Common myeloid progenitor, CD34-positive (primary cell): ENCODE data around the gene IKZF4.
"Not testable (repeated sequence)": the region's sequence is repeated elsewhere in the genome, so short reads cannot be mapped to it uniquely, and the experiment has no call there.

ENCODE experiments used
- CTCF ChIA-PET: fragments of 350-600 bp; sonication (Branson Sonifier 250); formaldehyde crosslinking; loops from one replicate; lab custom pipeline; 2021; ENCODE audit warnings: antibody characterized with exemption; lab: Charles Lee
- POLR2A ChIA-PET: fragments of 350-600 bp; sonication (Branson Sonifier 250); formaldehyde crosslinking; loops from one replicate; lab custom pipeline; 2021; ENCODE audit warnings: antibody characterized with exemption; lab: Charles Lee
- DNase-seq, 3 donors: peaks; one replicate each; pipeline versions ENCODE4 v3.0.0 to v3.0.0-alpha.2; 2013
- H3K27ac ChIP-seq, 2 experiments: 1 replicate in 1 of 2; 2 replicates in 1 of 2; pipeline ENCODE4 v1.7.0; 2013; ENCODE audit warnings: inconsistent platforms in 2 of 2, low read length in 2 of 2, mild to moderate bottlenecking in 2 of 2, low read depth in 1 of 2, moderate library complexity in 1 of 2; ENCODE audit not compliant: severe bottlenecking in 2 of 2, insufficient read depth in 1 of 2, poor library complexity in 1 of 2
- H3K27me3 ChIP-seq, 5 experiments: replicated peaks in 2 of 5; 1 replicate in 3 of 5; 2 replicates in 2 of 5; pipeline versions ENCODE4 v1.6.1 to v1.7.0; 2013; ENCODE audit warnings: low read length in 4 of 5, mild to moderate bottlenecking in 2 of 5, moderate library complexity in 2 of 5, inconsistent platforms in 1 of 5; ENCODE audit not compliant: insufficient read depth in 5 of 5, control insufficient read depth in 4 of 5
- H3K36me3 ChIP-seq, 4 experiments: 1 replicate in 2 of 4; 2 replicates in 2 of 4; pipeline versions ENCODE4 v1.6.1 to v1.7.0; 2013; ENCODE audit warnings: low read length in 3 of 4, control low read depth in 1 of 4, mild to moderate bottlenecking in 1 of 4; ENCODE audit not compliant: control insufficient read depth in 4 of 4, insufficient read depth in 4 of 4
- H3K4me1 ChIP-seq, 4 experiments: 1 replicate in 3 of 4; 2 replicates in 1 of 4; pipeline versions ENCODE4 v1.6.1 to v1.7.1; 2013; ENCODE audit warnings: low read length in 3 of 4, mild to moderate bottlenecking in 3 of 4, control low read depth in 1 of 4, inconsistent platforms in 1 of 4, moderate library complexity in 1 of 4; ENCODE audit not compliant: control insufficient read depth in 4 of 4, insufficient read depth in 4 of 4; ENCODE audit errors: control extremely low read depth in 1 of 4
- H3K4me3 ChIP-seq, 7 experiments: 1 replicate in 4 of 7; 2 replicates in 3 of 7; pipeline versions ENCODE4 v1.5.1 to v1.7.0; 2013; ENCODE audit warnings: mild to moderate bottlenecking in 7 of 7, low read length in 6 of 7, moderate library complexity in 6 of 7, inconsistent platforms in 2 of 7, low read depth in 2 of 7, control low read depth in 1 of 7; ENCODE audit not compliant: insufficient read depth in 4 of 7, control insufficient read depth in 1 of 7; ENCODE audit errors: extremely low read depth in 1 of 7
- H3K9me3 ChIP-seq, 5 experiments: 1 replicate in 4 of 5; 2 replicates in 1 of 5; pipeline versions ENCODE4 v1.6.1 to v1.7.1; 2013; ENCODE audit warnings: low read length in 4 of 5, mild to moderate bottlenecking in 2 of 5, inconsistent platforms in 1 of 5, low read depth in 1 of 5, moderate library complexity in 1 of 5; ENCODE audit not compliant: control insufficient read depth in 4 of 5, insufficient read depth in 2 of 5; ENCODE audit errors: control extremely low read depth in 1 of 5
- whole genome bisulfite sequencing: methylation state at CpG from one replicate; pipeline ENCODE4 v1.1.5; 2013; ENCODE audit not compliant: insufficient coverage; 5-methylcytosine and 5-hydroxymethylcytosine counted together

The IKZF4 gene

GRCh38 chr12:55978393-55978792 is 42.5 kb upstream of the IKZF4 start:
- ChIA-PET CTCF (interaction anchor here (1.0 kb wide), 1 partner anchor 19 kb away, joined by 3 read pairs; no protein-coding TSS in a partner anchor), POLR2A (no interaction called here)
- H3K27ac ChIP-seq: no peak overlapping the region

DNA sequence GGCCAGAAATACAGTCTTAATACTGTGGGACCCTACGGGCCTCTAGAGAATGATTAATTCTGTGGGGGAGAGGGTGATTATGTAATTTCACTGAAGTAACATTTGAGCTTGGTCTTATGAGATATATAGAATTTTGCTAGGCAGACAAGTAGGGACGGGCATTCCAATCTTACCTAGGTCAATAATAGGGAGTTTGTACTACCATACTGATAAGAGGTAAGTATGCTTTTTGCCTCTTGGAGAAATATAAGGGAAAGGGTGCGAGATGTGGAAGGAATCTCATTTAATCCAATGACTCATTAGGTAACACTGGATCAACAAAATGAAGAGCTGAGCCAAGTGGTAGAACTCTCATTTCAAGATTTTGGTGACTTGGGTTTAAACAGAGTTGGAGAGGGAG is 41.8 kb upstream of the IKZF4 start:
- 100% methylated on average over 1 of the region's 3 CpGs for WGBS
- Histone ChIP-seq H3K9me3 (no peaks in the 10 kb centered on the region), H3K4me3 (no peak overlapping the region), H3K27me3 (no peaks in the 10 kb centered on the region), H3K36me3 (peaks cover 4 to 16% (median 12%) of the 10 kb centered on the region in 4 experiments), H3K27ac (no peak overlapping the region), H3K4me1 (peaks cover 8 to 44% (median 16%) of the 10 kb centered on the region in 4 experiments)
- no peak for DNase-seq
- ChIA-PET POLR2A (no interaction called here), CTCF (interaction anchor here (8.3 kb wide), 1 partner anchor 14 kb away, joined by 70 read pairs; no protein-coding TSS in a partner anchor)

More at GRCh38 chr12:55978393-55978792, 42.5 kb upstream of the IKZF4 start:
- Histone ChIP-seq H3K4me1 (peaks cover 7 to 40% (median 13%) of the 10 kb centered on the region in 4 experiments), H3K9me3 (no peaks in the 10 kb centered on the region), H3K27me3 (no peaks in the 10 kb centered on the region), H3K36me3 (peaks cover 4 to 16% (median 12%) of the 10 kb centered on the region in 4 experiments), H3K4me3 (no peak overlapping the region)
- 100% methylated on average over 7 of the region's 7 CpGs for WGBS
- no peak for DNase-seq

DNA sequence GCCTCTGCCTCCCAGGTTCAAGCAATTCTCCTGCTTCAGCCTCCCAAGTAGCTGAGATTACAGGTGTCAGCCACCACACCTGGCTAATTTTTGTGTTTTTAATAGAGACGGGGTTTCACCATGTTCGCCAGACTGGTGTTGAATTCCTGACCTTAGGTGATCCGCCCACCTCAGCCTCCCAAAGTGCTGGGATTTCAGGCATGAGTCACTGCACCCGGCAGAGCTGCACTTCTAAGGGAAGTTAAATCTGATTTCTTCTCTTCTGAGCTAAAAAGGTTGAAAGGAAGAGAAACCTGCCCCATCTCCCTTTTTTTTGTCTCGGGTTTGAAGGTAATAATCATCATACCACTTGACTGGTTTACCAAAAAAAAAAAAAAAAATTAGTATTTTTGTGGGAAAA is 39.0 kb upstream of the IKZF4 start:
- not testable (repeated sequence) for H3K9me3 ChIP-seq, DNase-seq, H3K27ac ChIP-seq, H3K4me3 ChIP-seq, H3K27me3 ChIP-seq
- POLR2A ChIA-PET: interaction anchor here (0.5 to 0.6 kb wide), 2 partner anchors 30 to 242 kb away, joined by 3 to 8 read pairs; no protein-coding TSS in a partner anchor
- Histone ChIP-seq H3K4me1 (peaks cover 2 to 33% (median 5%) of the 10 kb centered on the region in 4 experiments), H3K36me3 (peaks cover 10 to 32% (median 19%) of the 10 kb centered on the region in 4 experiments)
- WGBS: no CpG with 5 or more reads among the region's 5 CpGs
- CTCF ChIA-PET: interaction anchor here (1.0 to 8.3 kb wide), 6 partner anchors 8 to 59 kb away, joined by 3 to 70 read pairs (median 6); partner anchors contain the start of gene RAB5B

- no peak overlapping the region for H3K4me3 ChIP-seq
- DNase-seq: peak in 2 of 3 donors; percentile 16
- H3K9me3 ChIP-seq: no peaks in the 10 kb centered on the region
- peaks cover 10 to 36% (median 19%) of the 10 kb centered on the region in 4 experiments for H3K36me3 ChIP-seq
- H3K27me3 ChIP-seq: no peaks in the 10 kb centered on the region
- ChIA-PET POLR2A (interaction anchor here (0.6 to 0.7 kb wide), 2 partner anchors 8 to 30 kb away, joined by 3 to 8 read pairs; partner anchors contain the start of gene RAB5B), CTCF (interaction anchor here (0.6 to 8.3 kb wide), 13 partner anchors 7 to 229 kb away, joined by 3 to 70 read pairs (median 4); partner anchors contain the start of gene RAB5B)
- 83% methylated on average over 1 of the region's 3 CpGs for WGBS
- H3K4me1 ChIP-seq: peaks cover 2 to 29% (median 5%) of the 10 kb centered on the region in 4 experiments
- no peak overlapping the region for H3K27ac ChIP-seq
Observed at GRCh38 chr12:55982319-55982936, 38.4 kb upstream of the IKZF4 start.

DNA sequence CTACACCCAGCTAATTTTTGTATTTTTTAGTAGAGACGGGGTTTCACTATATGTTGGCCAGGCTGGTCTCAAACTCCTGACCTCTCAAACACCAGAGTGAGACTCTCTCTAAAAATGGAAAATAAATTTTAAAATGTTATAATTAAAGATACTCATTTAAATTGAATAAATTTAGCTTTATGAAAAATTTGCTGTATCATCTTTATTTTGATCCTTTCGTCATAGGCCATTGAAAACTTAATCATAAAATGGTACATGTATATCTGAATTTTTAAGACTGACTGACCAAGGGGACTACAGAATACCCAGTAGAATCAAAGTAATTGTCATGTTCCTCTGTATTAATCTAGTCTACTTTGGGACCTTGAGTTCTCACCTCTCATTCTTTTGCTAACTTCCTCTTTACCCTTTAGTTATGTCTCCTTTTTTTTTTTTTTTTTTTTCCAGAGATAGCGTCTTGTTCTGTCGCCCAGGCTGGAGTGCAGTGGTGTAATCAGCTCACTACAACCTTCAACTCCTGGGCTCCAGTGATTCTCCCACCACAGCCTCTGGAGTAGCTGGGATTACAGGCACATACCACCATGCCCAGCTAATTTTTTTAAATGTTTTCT is 37.5 kb upstream of the IKZF4 start:
- peaks cover 10 to 40% (median 21%) of the 10 kb centered on the region in 4 experiments for H3K36me3 ChIP-seq
- WGBS: no CpG with 5 or more reads among the region's 4 CpGs
- no peak overlapping the region for H3K27ac ChIP-seq
- ChIA-PET POLR2A (interaction anchor here (0.7 kb wide), 1 partner anchor 9 kb away, joined by 3 read pairs; the partner anchor contains the start of gene RAB5B), CTCF (interaction anchor here (0.6 to 8.3 kb wide), 17 partner anchors 8 to 835 kb away, joined by 3 to 70 read pairs (median 3); partner anchors contain the start of genes DNAJC14 and RAB5B)
- H3K27me3 ChIP-seq: no peaks in the 10 kb centered on the region
- DNase-seq: peak in 2 of 3 donors; percentile 42 to 56
- no peak overlapping the region for H3K4me3 ChIP-seq
- H3K9me3 ChIP-seq: no peaks in the 10 kb centered on the region
- peaks cover 2 to 25% (median 5%) of the 10 kb centered on the region in 4 experiments for H3K4me1 ChIP-seq

- POLR2A ChIA-PET: interaction anchor here (3.0 kb wide), 1 partner anchor 11 kb away, joined by 10 read pairs; the partner anchor contains the start of gene RAB5B
- no peak overlapping the region for H3K4me3 ChIP-seq
- peaks cover 2 to 25% (median 5%) of the 10 kb centered on the region in 4 experiments for H3K4me1 ChIP-seq
- no peaks in the 10 kb centered on the region for H3K9me3 ChIP-seq
- DNase-seq: no peak
- peak overlapping the region in 1 of 2 experiments; percentile 4 for H3K27ac ChIP-seq
- peaks cover 11 to 52% (median 23%) of the 10 kb centered on the region in 4 experiments for H3K36me3 ChIP-seq
- H3K27me3 ChIP-seq: no peaks in the 10 kb centered on the region
- CTCF ChIA-PET: interaction anchor here (0.6 to 8.3 kb wide), 11 partner anchors 9 to 58 kb away, joined by 3 to 70 read pairs (median 4); partner anchors contain the start of genes RAB5B and SUOX
- WGBS: no CpG with 5 or more reads among the region's 2 CpGs
Observed at GRCh38 chr12:55984861-55985260, 36.0 kb upstream of the IKZF4 start.
